ENCODE data around the gene QRFP.

- no peak for TF ChIP-seq EZH2 (IDR thresholded peaks at IDR 0.05; ENCODE audit: low read length, missing control alignments)
- TF ChIP-seq CTCF (conservative IDR thresholded peaks at IDR 0.05 in 1 of 2, IDR thresholded peaks at IDR 0.05 in 1 of 2; ENCODE audit: low read depth in 1 of 2, low read length in 2 of 2) = no peak
Observed at GRCh38 chr9:130934246-130934645, 37.6 kb upstream of the QRFP start.

All from fibroblast of lung (primary cell).